Activated T-helper 17 cell treated with anti-CD3 and anti-CD28 coated beads, Interleukin-2, amount 50 U/mL, for 72 hours (primary cell): ENCODE results near the gene TNFRSF8. TPM values are rescaled to one million over a fixed set of nuclear protein-coding genes. Genes with fewer than 3 reads are reported as not detected.

Experiments used
- ATAC-seq: fragments of 150-1000 bp; cut with Tn5 transposase; replicated peaks from 2 replicates; pipeline ENCODE4 v1.10.0; 2021; ENCODE audit warnings: mild to moderate bottlenecking, moderate library complexity
- H3K27ac Mint-ChIP-seq: one replicate; pipeline ENCODE4 v1.8.0; 2022; ENCODE audit warnings: mixed read lengths
- H3K27me3 Mint-ChIP-seq: one replicate; pipeline ENCODE4 v1.8.0; 2022; ENCODE audit warnings: mixed read lengths
- H3K36me3 Mint-ChIP-seq: one replicate; pipeline ENCODE4 v1.8.0; 2022; ENCODE audit warnings: low read depth, mild to moderate bottlenecking, mixed read lengths
- H3K4me1 Mint-ChIP-seq: one replicate; pipeline ENCODE4 v1.8.0; 2022; ENCODE audit warnings: mixed read lengths
- H3K4me3 Mint-ChIP-seq: one replicate; pipeline ENCODE4 v1.8.0; 2022; ENCODE audit warnings: mild to moderate bottlenecking, mixed read lengths
- H3K9me3 Mint-ChIP-seq: one replicate; pipeline ENCODE4 v1.8.0; 2022; ENCODE audit warnings: mixed read lengths
- total RNA-seq, 2 donors: library from RNA; stranded (reverse); gene quantifications; one replicate each; pipeline ENCODE4 v1.2.3, GENCODE V29; 2022

Gene TNFRSF8
- total RNA-seq, 2 donors from 2014 or later, result 35.3 to 216 TPM

DNA sequence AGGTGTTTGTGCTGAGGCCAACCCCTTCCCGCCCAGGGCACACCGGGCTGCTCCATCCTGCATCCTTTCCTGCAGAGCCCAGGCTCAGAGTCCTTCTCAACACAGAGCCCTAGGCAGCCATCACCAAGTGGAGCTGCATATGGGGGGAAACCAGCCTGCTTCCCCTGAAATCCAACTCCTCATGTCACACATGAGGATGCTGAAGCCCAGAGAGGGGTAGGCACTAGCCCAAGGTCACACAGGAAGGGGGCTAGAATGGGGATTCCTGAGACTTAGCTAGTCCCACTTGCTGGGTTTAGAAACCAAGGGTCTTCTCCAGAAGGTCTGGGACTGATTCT is 98.2 kb downstream of the TNFRSF8 start:
- peak overlapping the region; percentile 78 for H3K4me3 Mint-ChIP-seq
- H3K27ac Mint-ChIP-seq, result peak overlapping the region; percentile 85
- H3K36me3 Mint-ChIP-seq, result peaks cover 5% of the 10 kb centered on the region
- peaks cover 43% of the 10 kb centered on the region for H3K4me1 Mint-ChIP-seq
- no peak for ATAC-seq
- H3K9me3 Mint-ChIP-seq, result no peaks in the 10 kb centered on the region
- H3K27me3 Mint-ChIP-seq, result no peaks in the 10 kb centered on the region

DNA sequence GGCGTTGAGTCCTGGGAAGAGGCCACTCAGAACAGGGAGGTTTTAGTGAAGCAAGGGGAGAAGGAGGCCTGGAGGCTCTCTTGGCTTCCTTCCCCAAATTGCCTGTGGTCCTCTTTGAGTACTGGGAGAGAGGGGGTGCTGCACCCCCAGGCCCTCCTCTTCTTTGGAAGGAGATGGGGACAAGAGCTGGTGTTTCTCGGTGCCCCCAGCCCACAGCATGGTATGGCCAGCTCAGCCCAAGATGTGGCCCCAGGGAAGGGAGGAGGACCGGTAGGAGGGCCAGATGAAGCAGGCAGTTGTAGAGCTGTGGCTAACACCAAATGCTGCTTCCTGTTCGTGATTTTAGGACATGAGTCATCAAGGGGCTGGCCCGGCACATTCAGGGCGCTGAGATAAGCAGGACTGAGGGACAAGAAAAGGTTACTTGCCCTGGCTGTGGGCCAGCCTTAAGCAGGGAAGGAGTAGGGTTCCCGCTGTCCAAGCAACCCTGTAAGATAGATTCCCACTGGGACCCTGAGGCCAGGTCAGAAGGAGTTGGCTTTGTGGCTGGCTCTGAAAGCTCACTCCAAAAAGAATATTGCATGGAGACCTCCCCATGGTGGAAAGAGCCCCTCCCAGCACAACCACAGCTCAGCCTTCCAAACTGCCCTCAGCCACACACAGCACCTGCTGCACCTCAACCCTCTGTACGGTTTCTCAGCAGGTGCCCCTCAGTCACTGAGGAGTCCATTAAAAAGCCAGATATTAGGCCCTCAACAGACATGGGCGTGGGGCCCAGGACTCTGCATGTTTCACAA is 98.8 kb downstream of the TNFRSF8 start:
- H3K36me3 Mint-ChIP-seq, result peaks cover 9% of the 10 kb centered on the region
- H3K27me3 Mint-ChIP-seq, result no peaks in the 10 kb centered on the region
- peaks cover 43% of the 10 kb centered on the region for H3K4me1 Mint-ChIP-seq
- no peaks in the 10 kb centered on the region for H3K9me3 Mint-ChIP-seq
- H3K4me3 Mint-ChIP-seq, result peak overlapping the region; percentile 78
- peak overlapping the region; percentile 85 for H3K27ac Mint-ChIP-seq
- ATAC-seq, result peak; percentile 78

DNA sequence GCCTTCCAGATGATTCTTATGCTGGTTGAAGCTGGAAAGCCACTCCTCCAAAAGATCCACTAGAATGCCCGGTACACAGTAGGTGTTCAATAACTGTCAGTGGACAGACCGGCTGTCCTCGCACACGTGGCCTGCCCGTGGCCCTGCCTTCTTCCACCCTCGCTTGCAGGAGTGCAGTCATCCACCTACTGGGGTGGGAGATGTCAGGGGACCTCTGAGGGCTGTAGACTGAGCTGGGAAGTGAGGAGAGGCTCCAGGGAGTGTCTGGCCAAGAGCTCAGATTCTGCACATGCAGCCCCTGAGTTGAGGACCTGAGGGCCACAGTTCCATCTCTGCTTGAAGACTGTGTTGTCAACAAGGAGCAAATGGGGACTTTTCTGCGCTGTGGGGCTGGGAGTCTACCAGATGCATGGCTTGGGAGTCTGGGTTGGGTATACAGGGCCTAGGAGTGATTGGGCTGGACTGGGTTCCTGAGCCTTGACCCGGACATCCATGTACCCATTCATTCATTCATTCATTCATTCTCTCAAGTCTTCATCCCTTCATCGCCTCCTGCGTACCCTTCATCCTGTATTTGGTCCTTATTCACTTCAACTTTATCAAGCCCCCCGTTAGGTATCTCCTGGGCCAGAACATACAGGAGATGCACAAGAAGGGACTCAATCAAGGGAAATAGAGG is 99.5 kb downstream of the TNFRSF8 start:
- no peaks in the 10 kb centered on the region for H3K9me3 Mint-ChIP-seq
- H3K27ac Mint-ChIP-seq, result peak overlapping the region; percentile 85
- peak overlapping the region; percentile 78 for H3K4me3 Mint-ChIP-seq
- ATAC-seq, result no peak
- H3K36me3 Mint-ChIP-seq, result peaks cover 13% of the 10 kb centered on the region
- H3K27me3 Mint-ChIP-seq, result no peaks in the 10 kb centered on the region
- H3K4me1 Mint-ChIP-seq, result peaks cover 36% of the 10 kb centered on the region

DNA sequence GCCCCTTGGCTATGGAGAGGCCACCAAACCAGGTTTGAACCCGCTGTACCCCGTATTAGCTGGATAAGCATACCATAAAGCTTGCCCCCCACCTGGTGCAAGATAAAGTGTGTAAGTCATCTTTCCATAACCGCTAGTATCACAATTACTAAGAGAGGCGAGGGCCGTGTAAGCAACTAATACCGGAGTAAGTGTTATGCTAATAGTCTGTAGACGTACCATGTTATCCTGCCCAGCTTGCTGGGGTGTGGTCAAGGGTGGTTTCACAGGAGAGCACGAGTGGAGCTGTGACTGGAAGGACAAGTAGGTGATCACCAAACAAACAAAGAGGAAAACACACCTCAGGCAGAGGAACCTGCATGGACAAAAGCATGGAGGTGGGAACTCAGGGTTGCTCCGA is 100.1 kb downstream of the TNFRSF8 start:
- Mint-ChIP-seq H3K27me3 (no peaks in the 10 kb centered on the region), H3K4me1 (peaks cover 30% of the 10 kb centered on the region), H3K4me3 (peak overlapping the region; percentile 78)

GRCh38 chr1:12164210-12164609 is 101.1 kb downstream of the TNFRSF8 start:
- H3K27ac Mint-ChIP-seq, result peak overlapping the region; percentile 85
- H3K36me3 Mint-ChIP-seq, result peaks cover 29% of the 10 kb centered on the region
- peaks cover 30% of the 10 kb centered on the region for H3K4me1 Mint-ChIP-seq
- H3K27me3 Mint-ChIP-seq, result no peaks in the 10 kb centered on the region
- no peaks in the 10 kb centered on the region for H3K9me3 Mint-ChIP-seq
- H3K4me3 Mint-ChIP-seq, result peak overlapping the region; percentile 78
- no peak for ATAC-seq

More for the DNA sequence above, 100.1 kb downstream of the TNFRSF8 start:
- H3K27ac Mint-ChIP-seq, result peak overlapping the region; percentile 85
- peaks cover 19% of the 10 kb centered on the region for H3K36me3 Mint-ChIP-seq
- no peaks in the 10 kb centered on the region for H3K9me3 Mint-ChIP-seq
- peak; percentile 48 for ATAC-seq

DNA sequence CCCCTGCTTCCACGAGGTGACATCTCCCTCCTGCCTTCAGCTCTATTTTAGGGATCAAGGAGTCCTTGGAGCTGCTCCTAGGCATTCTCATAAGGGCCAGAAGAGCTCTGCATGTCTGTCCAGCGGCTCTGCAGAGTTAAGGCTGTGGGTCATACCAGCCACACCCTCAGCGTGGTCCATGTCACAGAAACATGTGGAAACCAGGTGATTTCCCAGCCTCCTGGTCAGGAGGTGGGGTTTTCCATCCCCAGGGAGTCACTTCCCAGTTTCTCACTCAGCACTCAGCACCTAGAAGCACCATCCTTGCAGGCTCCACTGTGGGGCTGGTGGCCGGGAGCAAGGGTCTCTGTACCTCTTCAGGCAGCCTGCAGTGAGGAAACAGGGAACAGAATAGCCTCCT is 102.2 kb downstream of the TNFRSF8 start:
- H3K4me3 Mint-ChIP-seq, result peak overlapping the region; percentile 78
- H3K36me3 Mint-ChIP-seq, result peaks cover 40% of the 10 kb centered on the region
- H3K27ac Mint-ChIP-seq, result no peak overlapping the region
- no peaks in the 10 kb centered on the region for H3K27me3 Mint-ChIP-seq
- peaks cover 32% of the 10 kb centered on the region for H3K4me1 Mint-ChIP-seq
- no peak for ATAC-seq
- H3K9me3 Mint-ChIP-seq, result no peaks in the 10 kb centered on the region

- peaks cover 57% of the 10 kb centered on the region for H3K36me3 Mint-ChIP-seq
- peaks cover 36% of the 10 kb centered on the region for H3K4me1 Mint-ChIP-seq
- ATAC-seq, result peak; percentile 59
- peaks cover 5% of the 10 kb centered on the region for H3K9me3 Mint-ChIP-seq
- peak within 1 kb of the TSS; percentile 95 for H3K27ac Mint-ChIP-seq
- no peaks in the 10 kb centered on the region for H3K27me3 Mint-ChIP-seq
- peak within 1 kb of the TSS; percentile 95 for H3K4me3 Mint-ChIP-seq
These were observed 103.9 kb downstream of the TNFRSF8 start, which contains the start of gene TNFRSF1B for GRCh38 chr1:12166834-12167492. TNFRSF1B (plus strand) TSS chr1:12166991; CDS start chr1:12167092, 101 bp downstream.

DNA sequence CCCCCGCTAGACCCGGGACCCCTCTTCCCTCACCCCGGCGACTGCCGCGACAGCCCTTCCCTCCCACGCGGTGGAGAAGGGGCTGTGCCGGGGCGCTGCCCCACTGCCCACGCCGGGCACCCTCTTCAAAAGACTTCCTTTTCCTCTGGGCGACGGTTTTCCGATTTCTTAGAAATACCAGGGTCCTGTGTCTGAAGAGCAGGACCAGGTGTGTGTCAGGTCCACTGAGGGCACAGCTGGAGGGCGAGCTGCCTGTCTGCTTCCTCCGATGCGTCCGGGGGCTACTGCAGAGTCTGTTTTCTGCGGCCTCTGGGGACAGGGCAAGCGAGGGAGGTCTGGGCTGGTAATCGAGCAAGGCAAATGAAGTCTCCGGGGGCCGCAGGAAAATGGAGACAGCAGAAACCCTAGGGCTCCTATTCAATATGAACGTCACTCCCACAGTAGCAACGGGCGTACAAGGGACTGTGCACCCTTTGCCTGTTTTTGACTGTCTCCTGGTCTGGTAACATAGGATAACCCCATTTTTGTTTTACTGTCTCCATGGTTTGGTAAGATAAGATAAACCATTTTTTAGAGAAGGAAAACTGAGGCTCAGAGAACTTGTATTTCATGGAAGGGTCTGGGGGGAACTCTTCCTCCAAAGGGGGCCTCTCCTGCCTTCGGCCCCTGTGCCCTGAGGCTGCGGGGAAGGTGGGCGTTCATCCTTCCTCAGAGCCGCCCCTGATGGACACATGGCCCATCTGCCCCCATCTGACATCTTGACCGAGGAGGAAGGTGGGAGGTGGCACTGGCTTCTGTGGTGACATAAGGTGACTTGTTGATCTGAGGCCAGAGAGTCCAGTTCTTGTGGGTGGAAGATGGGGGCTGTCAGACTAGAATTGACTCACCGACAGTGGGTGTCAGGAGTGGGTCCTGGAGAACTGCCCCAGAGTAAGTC is 104.7 kb downstream of the TNFRSF8 start:
- peaks cover 29% of the 10 kb centered on the region for H3K4me1 Mint-ChIP-seq
- peak overlapping the region; percentile 95 for H3K4me3 Mint-ChIP-seq
- no peak for ATAC-seq
- H3K27me3 Mint-ChIP-seq, result no peaks in the 10 kb centered on the region
- peaks cover 5% of the 10 kb centered on the region for H3K9me3 Mint-ChIP-seq
- peaks cover 65% of the 10 kb centered on the region for H3K36me3 Mint-ChIP-seq
- peak overlapping the region; percentile 95 for H3K27ac Mint-ChIP-seq

DNA sequence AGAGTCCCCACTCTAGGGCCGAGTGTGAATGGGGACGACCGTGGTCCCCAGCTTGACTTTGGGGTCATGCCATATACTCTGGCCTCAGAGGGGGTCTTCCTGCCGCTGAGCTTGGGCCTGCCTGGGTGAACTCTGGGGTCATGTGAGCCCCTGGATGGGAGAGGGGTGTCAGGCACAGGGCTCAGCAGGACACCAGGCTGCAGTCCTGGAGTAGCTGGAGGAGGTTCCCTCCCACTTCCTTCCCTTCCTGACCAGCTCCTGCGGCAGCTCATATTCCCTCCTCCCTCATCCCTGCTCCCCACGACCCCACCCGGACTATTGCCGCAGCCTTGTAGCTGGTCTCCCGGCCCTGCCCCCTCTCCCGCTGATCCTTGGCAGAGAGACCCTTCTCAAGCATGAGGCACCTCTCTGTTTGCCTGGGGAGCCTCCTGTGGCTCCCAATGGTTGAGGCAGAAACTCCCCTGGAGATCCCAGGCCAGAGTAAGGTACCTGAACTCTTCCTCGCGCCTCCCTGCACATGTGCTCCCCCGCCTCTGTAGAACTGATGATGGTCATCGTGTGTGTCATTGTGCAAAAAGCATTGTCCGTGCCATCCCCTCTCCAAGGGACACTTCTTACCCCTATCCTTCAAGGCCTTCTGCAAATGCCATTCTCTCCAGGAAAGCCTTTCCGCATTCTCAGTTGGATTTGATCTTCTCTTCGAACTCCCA is 105.5 kb downstream of the TNFRSF8 start:
- no peak for ATAC-seq
- H3K4me3 Mint-ChIP-seq, result peak overlapping the region; percentile 95
- H3K27ac Mint-ChIP-seq, result peak overlapping the region; percentile 95
- H3K9me3 Mint-ChIP-seq, result peaks cover 5% of the 10 kb centered on the region
- peaks cover 73% of the 10 kb centered on the region for H3K36me3 Mint-ChIP-seq
- no peaks in the 10 kb centered on the region for H3K27me3 Mint-ChIP-seq
- H3K4me1 Mint-ChIP-seq, result peaks cover 28% of the 10 kb centered on the region

DNA sequence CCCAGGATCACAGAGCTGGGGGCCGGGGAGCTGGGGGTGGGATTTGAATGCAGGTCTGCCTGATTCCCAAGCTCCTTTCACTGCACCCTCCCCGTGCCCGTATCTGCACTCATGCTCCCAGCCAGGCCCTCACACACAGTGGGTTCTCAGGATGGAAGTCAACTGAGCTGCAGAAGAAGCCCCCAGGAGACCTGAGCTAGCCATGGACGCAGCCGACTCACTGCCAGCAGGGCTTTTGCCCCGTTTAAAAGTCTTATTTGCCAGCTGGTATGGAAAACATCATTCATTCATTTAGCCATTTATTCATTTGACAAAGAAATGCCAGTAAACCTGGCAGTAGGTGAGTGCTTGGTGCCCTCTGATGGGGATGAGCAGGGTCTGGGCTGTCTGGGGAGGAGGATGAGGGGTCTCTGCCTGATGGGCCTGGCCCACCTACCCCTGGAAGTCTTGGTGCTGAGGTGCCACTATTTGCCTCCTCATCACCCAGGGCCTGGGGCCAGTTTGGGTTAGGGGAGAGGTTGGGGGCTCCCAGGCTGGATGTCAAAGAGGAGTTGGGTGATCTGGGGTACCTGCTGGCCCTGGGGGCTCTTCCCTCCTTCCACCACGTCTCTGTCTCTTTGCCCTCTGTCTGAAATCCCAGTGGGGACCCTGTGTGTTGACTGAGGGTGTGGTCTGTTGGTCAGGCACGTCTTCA is 106.5 kb downstream of the TNFRSF8 start:
- peak overlapping the region; percentile 95 for H3K27ac Mint-ChIP-seq
- H3K4me1 Mint-ChIP-seq, result peaks cover 34% of the 10 kb centered on the region
- H3K4me3 Mint-ChIP-seq, result peak overlapping the region; percentile 95
- H3K9me3 Mint-ChIP-seq, result peaks cover 5% of the 10 kb centered on the region
- no peaks in the 10 kb centered on the region for H3K27me3 Mint-ChIP-seq
- H3K36me3 Mint-ChIP-seq, result peaks cover 83% of the 10 kb centered on the region
- no peak for ATAC-seq

DNA sequence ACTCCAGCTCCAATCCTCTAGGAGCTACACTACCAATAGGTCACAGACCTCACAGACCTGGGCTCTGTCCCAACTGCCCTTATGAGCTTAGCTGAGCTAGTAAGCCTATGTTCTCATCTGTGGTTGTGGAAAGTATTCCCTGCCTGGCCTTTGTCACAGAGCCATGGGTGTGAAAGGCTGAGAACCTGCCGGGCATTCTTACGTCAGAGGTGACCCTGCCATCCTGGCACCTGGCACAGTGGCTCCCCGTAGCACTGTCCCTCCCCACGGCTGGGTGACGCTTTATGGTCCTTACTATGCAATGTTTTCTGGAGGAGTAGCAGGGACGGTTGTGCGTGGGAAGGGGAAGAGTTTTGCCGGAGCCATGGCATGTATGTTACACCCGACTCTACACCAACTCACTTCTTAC is 107.2 kb downstream of the TNFRSF8 start:
- H3K36me3 Mint-ChIP-seq, result peaks cover 90% of the 10 kb centered on the region
- H3K27me3 Mint-ChIP-seq, result no peaks in the 10 kb centered on the region
- peaks cover 38% of the 10 kb centered on the region for H3K4me1 Mint-ChIP-seq
- H3K9me3 Mint-ChIP-seq, result peaks cover 5% of the 10 kb centered on the region
- H3K27ac Mint-ChIP-seq, result peak overlapping the region; percentile 85
- ATAC-seq, result no peak
- peak overlapping the region; percentile 95 for H3K4me3 Mint-ChIP-seq

DNA sequence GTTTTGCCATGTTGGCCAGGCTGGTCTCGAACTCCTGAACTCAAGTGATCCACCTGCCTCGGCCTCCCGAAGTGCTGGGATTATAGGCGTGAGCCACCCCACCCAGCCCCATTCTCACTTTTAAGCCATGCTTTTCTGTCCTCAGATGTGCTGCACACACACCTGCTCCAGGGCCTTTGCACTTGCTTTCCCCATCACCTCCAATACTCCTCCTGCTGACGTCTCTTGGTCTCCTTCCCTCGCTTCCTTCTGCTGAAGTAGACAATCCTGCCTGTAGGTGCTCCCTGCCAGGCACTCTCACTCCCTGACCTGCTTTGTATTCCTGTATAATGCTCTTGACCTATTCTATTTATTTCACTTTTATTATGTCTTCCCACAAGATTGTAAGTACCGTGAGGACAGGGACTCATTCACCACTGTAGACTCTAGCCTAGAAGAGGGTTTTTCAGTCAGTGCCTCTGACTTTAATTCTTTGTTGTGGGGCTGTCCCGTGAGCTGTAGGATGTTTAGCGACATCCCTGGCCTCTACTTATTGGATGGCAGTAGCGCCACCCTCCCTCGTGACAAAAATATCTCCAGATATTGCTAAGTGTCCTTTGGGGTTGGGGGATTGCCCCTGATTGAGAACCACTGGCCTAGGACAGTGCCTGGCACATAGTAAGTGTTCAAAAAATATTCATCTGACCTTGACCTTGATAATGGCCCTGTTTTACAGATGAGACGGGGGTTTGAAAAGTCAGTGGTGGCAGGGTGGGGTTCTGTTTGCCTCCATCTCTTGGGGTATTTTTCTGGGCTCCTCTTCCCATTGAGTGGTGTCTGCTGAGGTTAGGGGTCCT is 108.3 kb downstream of the TNFRSF8 start:
- H3K4me3 Mint-ChIP-seq, result peak overlapping the region; percentile 95
- peaks cover 95% of the 10 kb centered on the region for H3K36me3 Mint-ChIP-seq
- no peaks in the 10 kb centered on the region for H3K27me3 Mint-ChIP-seq
- ATAC-seq, result peak; percentile 71
- H3K27ac Mint-ChIP-seq, result peak overlapping the region; percentile 73
- peaks cover 5% of the 10 kb centered on the region for H3K9me3 Mint-ChIP-seq
- H3K4me1 Mint-ChIP-seq, result peaks cover 48% of the 10 kb centered on the region
